CD4-positive, alpha-beta T cell treated with Interleukin-17A for 1 hour (primary cell): ENCODE data around the gene C20orf204.

Source experiments
- DNase-seq: peaks from one replicate; pipeline ENCODE4 v3.0.0-alpha.2; 2020

The C20orf204 gene

GRCh38 chr20:64035933-64036345 lies at the start of gene C20orf204:
Gene C20orf204, plus strand, starts transcription at chr20:64036182. Its CDS starts 142 bp downstream, at chr20:64036324.
- DNase-seq: no peak

GRCh38 chr20:64000906-64001305 lies 35.1 kb upstream of the C20orf204 start:
- DNase-seq: no peak

GRCh38 chr20:64001607-64002011 lies 34.4 kb upstream of the C20orf204 start:
- DNase-seq: no peak

- no peak for DNase-seq
Observed at GRCh38 chr20:64003960-64004725, 31.8 kb upstream of the C20orf204 start.

GRCh38 chr20:64005394-64005793 lies 30.6 kb upstream of the C20orf204 start:
- DNase-seq: no peak

- DNase-seq: no peak
Observed at GRCh38 chr20:64006490-64006889, 29.5 kb upstream of the C20orf204 start.

- no peak for DNase-seq
Observed at GRCh38 chr20:64006902-64007301, 29.1 kb upstream of the C20orf204 start.

- no peak for DNase-seq
Observed at GRCh38 chr20:64009811-64010387, 26.1 kb upstream of the C20orf204 start.

GRCh38 chr20:64010711-64011237 lies 25.2 kb upstream of the C20orf204 start:
- DNase-seq: no peak

GRCh38 chr20:64011366-64011779 lies 24.6 kb upstream of the C20orf204 start:
- DNase-seq: peak; percentile 10

GRCh38 chr20:64012385-64013154 lies 23.4 kb upstream of the C20orf204 start:
- DNase-seq: peak; percentile 49

GRCh38 chr20:64015635-64016034 lies 20.3 kb upstream of the C20orf204 start:
- no peak for DNase-seq

GRCh38 chr20:64021124-64021975 lies 14.6 kb upstream of the C20orf204 start:
- no peak for DNase-seq

GRCh38 chr20:64022671-64023360 lies 13.2 kb upstream of the C20orf204 start:
- DNase-seq: no peak

GRCh38 chr20:64023361-64024140 lies 12.4 kb upstream of the C20orf204 start:
- no peak for DNase-seq

GRCh38 chr20:64024141-64024990 lies 11.6 kb upstream of the C20orf204 start:
- no peak for DNase-seq

GRCh38 chr20:64025101-64025825 lies 10.7 kb upstream of the C20orf204 start:
- no peak for DNase-seq

- DNase-seq: no peak
Observed at GRCh38 chr20:64025826-64026412, 10.1 kb upstream of the C20orf204 start.
